ENCODE measurements around the gene PLCB1. TPM values are rescaled to one million over a fixed set of nuclear protein-coding genes. Genes with fewer than 3 reads are reported as not detected.

PLCB1 gene
- total and polyA plus RNA-seq, 7 donors, result 1.5 to 10.7 (median 4.2) TPM

- H3K27ac ChIP-seq, result no peak overlapping the region
- DNase-seq, result no peak
- ATAC-seq, result no peak
- H3K4me1 ChIP-seq, result peaks cover 11% of the 10 kb centered on the region
- H3K27me3 ChIP-seq (ENCODE audit: insufficient read depth in 3 of 3, low read length in 2 of 3), result no peaks in the 10 kb centered on the region
- no peak overlapping the region for H3K4me3 ChIP-seq
- intact Hi-C loops (cut with DNase I), result no loop called here
- peaks cover 16% of the 10 kb centered on the region for H3K9me3 ChIP-seq
- TF ChIP-seq CTCF (IDR thresholded peaks at IDR 0.05), result no peak
- H3K36me3 ChIP-seq (ENCODE audit: insufficient read depth in 1 of 2, low read depth in 1 of 2), result no peaks in the 10 kb centered on the region
These were observed 766.8 kb downstream of the PLCB1 start for GRCh38 chr20:8898823-8899222.

DNA sequence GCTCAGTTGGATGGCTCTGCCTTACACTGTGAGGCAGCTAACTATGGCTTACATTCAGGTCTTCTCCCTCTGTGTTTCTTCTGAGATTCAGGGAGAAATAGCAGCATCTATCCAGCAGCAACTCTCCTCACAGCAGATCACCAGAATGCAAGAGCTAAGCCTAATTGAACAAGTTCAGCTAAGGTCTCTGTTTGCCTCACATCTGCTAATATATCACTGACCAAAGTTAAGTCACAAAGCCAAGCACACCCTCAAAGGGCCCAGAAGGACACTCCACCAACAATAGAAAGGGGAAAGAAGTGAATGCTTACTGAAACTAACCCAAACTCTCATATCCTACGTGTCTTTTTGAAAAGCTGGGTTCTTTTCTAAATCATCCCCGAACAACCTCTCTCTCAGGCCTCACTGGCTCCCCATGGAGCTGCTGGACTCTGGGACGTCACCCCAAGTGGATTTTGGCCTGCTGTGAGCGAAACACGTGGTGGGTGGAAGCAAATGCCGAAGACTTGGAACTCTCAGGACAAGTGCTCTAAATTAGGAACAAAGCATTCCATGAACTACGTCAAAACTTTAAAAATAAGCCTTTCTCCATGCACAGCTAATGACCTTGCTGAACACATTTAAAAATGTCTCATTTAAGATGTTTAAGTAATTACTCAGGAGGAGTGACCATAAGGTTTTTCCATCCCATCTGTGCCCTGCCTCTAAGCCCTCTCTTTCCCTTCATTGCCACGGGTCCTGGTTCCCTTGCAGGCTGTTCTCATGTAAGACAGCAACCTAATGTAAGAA is 769.4 kb downstream of the PLCB1 start:
- H3K4me1 ChIP-seq, result peaks cover 11% of the 10 kb centered on the region
- intact Hi-C loops (cut with DNase I), result no loop called here
- H3K4me3 ChIP-seq, result no peak overlapping the region
- peak; percentile 32 to 61 for DNase-seq
- H3K27ac ChIP-seq, result peak overlapping the region; percentile 31
- ATAC-seq, result peak in 2 of 4 donors; percentile 24 to 66
- H3K9me3 ChIP-seq, result no peaks in the 10 kb centered on the region
- H3K36me3 ChIP-seq (ENCODE audit: insufficient read depth in 1 of 2, low read depth in 1 of 2), result no peaks in the 10 kb centered on the region
- WGBS, 3 donors, result 25 to 36% (median 30%) methylated on average over 8 of the region's 8 CpGs
- H3K27me3 ChIP-seq (ENCODE audit: insufficient read depth in 3 of 3, low read length in 2 of 3), result no peaks in the 10 kb centered on the region
- no peak for TF ChIP-seq CTCF (IDR thresholded peaks at IDR 0.05)

DNA sequence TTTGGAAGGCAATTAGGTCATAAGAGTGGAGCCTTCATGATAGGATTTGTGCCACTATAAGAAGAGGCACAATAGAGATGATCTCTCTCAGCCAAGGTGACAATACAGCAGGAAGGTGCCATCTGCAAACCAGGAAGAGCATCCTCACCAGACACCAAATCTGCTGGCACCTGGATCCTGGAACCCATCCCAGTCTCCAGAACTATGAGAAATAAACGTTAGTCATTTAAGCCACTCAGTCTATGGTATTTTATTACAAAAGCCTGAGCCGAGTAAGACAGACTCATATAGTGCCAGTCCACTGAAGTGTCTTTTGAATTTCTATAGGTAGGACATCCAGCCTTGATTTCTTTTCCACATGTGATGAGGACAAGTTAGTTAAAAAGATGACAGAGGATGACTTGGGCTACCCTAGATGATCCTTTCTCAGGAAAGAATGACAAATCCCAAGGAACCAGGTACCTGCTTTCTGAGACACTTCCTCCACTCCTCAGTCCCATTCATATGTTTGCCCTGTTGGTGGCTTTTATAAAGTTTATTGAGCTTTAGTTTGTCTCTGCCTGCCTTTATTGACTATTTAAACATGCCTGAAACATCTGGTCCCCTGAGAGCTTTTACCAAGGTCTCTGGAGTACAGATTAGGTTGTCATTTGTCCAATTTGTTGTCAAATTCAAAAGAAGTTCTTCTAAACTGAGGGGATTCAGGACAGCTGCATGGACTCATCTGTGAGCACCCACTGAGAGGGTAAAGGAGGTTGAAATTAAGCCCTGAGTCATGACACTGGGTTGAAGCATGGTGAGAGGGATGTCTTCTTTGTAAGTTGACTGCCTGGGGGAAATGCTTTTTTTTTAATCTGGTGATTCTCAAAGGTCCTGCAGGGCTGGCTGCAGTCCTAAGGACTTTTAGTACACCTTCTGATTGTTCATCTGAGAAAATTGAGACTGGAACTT is 771.9 kb downstream of the PLCB1 start:
- intact Hi-C loops (cut with DNase I), result no loop called here
- peaks cover 11% of the 10 kb centered on the region for H3K4me1 ChIP-seq
- DNase-seq (no peak), ATAC-seq (no peak)
- no peaks in the 10 kb centered on the region for H3K27me3 ChIP-seq (ENCODE audit: insufficient read depth in 3 of 3, low read length in 2 of 3)
- no peaks in the 10 kb centered on the region for H3K9me3 ChIP-seq
- 30 to 50% (median 44%) methylated on average over 2 of the region's 2 CpGs for WGBS, 3 donors
- no peak overlapping the region for H3K4me3 ChIP-seq
- no peaks in the 10 kb centered on the region for H3K36me3 ChIP-seq (ENCODE audit: insufficient read depth in 1 of 2, low read depth in 1 of 2)
- no peak overlapping the region for H3K27ac ChIP-seq
- no peak for TF ChIP-seq CTCF (IDR thresholded peaks at IDR 0.05)

DNA sequence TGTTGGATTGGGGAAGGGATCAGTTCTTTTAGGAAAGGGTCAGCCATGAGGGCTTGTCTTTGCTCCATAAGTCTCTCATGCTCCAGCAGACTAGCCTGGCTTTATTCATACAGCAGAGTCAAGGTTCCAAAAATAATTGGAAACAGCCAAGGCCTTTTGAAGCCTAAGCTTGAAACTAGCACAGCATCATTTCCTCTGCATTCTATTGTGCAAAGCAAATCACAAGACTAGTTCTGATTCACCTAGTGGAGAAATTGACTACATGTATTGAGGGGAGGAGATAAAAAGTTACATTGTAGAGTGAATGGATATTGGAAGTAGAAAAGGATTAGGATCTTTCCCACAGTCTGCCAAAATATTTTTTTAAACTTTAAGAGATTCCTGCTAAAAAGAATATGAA is 777.5 kb downstream of the PLCB1 start:
- intact Hi-C loops (cut with DNase I), result no loop called here
- H3K4me1 ChIP-seq, result no peaks in the 10 kb centered on the region
- ATAC-seq (no peak), DNase-seq (no peak)
- no peaks in the 10 kb centered on the region for H3K9me3 ChIP-seq
- no peak overlapping the region for H3K27ac ChIP-seq
- no peaks in the 10 kb centered on the region for H3K27me3 ChIP-seq (ENCODE audit: insufficient read depth in 3 of 3, low read length in 2 of 3)
- no peak overlapping the region for H3K4me3 ChIP-seq
- H3K36me3 ChIP-seq (ENCODE audit: insufficient read depth in 1 of 2, low read depth in 1 of 2), result no peaks in the 10 kb centered on the region
- TF ChIP-seq CTCF (IDR thresholded peaks at IDR 0.05), result no peak
